Colon (tissue), 2 donors: ENCODE data around the gene SRP14.
"Not testable (repeated sequence)": the region's sequence is repeated elsewhere in the genome, so short reads cannot be mapped to it uniquely, and the experiment has no call there.

Source experiments
- FAIRE-seq: peaks from 2 replicates; lab custom pipeline; 2012; peaks lifted over from hg19 to GRCh38; lab: Jason Lieb, UNC
- donor health status: control.
- donor health status: control.

The SRP14 gene

DNA sequence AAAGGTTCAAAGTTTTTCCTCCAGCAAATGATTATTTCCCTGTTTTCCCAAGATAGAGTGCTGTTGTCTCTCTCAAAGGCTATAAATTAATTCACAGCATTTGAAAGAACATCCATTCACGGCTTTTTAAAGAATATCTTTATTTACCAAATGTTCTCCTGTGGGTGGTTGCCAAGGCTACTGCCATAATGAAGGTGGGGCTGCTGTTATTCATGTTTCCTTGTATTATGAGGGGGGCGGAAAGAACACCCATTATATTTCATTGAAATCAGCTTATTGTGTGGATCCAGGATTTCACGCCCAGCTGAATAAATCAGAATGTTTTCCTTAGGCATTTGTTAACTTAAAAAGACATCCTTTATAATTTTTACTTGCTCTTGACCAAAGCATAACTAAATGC, 10.1 kb downstream of the SRP14 start:
- FAIRE-seq = no peak

DNA sequence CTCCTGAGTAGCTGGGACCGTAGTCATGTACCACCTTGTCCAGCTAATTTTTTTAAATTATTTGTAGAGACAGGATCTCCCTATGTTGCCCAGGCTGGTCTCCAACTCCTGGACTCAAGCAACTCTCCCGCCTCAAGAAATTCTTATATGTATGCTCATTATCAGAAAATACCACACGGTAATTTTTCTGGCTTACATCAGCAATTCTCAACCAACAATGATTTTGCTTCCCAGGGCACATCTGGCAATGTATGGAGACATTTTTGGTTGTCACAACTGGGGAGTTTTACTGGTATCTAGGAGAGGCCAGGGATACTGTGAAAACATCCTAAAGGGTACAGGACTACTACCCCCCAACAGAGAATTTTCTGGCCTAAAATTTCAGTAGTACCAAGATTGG, 10.8 kb downstream of the SRP14 start:
- no peak for FAIRE-seq

GRCh38 chr15:40016224-40016865, 22.6 kb downstream of the SRP14 start:
- FAIRE-seq = no peak

GRCh38 chr15:40014390-40014789, 24.6 kb downstream of the SRP14 start:
- no peak for FAIRE-seq

DNA sequence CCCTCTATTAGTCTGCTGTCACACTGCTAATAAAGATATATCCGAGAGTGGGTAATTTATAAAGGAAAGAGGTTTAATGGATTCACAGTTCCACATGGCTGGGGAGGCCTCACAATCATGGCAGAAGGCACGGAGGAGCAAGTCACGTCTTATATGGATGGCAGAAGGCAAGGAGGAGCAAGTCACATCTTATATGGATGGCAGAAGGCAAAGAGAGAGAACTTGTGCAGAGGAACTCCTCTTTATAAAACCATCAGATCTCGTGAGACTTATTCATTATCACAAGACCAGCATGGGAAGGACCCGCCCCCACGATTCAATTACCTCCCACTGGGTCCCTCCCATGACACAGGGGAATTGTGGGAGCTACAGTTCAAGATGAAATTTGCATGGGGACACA, 25.6 kb downstream of the SRP14 start:
- FAIRE-seq = not testable (repeated sequence)

DNA sequence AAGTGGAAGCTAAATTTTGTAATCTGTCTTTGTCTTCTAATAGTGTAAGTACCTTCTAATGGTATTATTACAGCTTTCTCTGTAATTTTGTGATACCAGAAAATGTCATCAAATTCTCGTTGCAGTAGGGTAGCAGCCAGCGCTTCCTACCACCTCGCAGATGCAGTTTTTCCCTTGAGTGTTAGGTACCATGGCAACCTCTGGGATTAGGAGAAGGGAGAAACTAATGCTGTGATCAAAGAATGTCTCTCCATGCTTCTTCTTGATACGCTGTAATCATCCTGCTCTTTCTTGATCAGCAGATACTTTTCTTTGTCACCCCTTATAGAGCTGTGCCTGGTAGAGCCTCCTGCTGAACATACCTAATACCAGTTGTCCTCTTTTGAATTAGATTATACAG, 27.7 kb downstream of the SRP14 start:
- no peak for FAIRE-seq

DNA sequence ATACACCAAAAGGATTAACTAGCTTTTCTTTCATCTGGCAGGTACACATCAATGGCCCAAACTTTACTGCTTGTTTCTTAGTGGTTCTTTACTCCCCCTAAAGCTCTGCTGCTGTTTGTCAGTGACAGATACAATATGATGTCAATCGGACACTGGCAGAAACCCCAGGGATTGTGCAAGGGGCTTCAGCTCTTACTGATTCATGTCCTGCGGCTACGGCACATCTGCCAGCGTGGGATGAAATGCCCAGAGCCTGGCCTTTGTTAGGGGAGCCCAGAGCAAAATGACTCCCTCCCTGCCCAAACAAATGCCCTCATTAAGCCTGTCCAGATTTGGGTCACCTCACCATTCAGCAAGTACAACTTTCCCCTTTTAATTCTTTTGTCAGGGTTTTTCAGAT, 28.3 kb downstream of the SRP14 start:
- FAIRE-seq = no peak

GRCh38 chr15:40008061-40008765, 30.8 kb downstream of the SRP14 start:
- FAIRE-seq = no peak

DNA sequence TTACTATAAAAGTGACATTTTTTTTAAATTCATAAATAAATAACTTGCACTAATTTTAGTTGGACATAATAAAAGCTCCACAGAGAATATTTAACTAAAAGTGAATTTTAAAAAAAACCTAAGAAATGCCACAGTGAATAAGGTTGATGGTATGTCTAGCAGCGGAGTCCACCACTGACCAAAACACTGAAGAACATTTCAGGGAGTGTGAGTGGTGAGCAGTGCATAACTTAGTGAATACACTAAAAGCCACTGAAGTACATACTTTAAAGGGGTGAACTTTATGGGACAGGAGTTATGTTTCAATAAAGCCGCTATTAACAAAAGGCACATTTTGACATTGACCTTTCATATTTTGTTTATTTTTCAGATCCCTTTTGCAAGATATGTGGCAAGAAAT, 32.3 kb downstream of the SRP14 start:
- FAIRE-seq = no peak

- FAIRE-seq = no peak
These were observed 33.0 kb downstream of the SRP14 start for GRCh38 chr15:40006003-40006402.

GRCh38 chr15:40003116-40003916, 35.7 kb downstream of the SRP14 start:
- no peak for FAIRE-seq

- FAIRE-seq = no peak
These were observed 36.7 kb downstream of the SRP14 start for GRCh38 chr15:40002295-40002694.

GRCh38 chr15:39999538-40000200, 39.3 kb downstream of the SRP14 start:
- FAIRE-seq = no peak

DNA sequence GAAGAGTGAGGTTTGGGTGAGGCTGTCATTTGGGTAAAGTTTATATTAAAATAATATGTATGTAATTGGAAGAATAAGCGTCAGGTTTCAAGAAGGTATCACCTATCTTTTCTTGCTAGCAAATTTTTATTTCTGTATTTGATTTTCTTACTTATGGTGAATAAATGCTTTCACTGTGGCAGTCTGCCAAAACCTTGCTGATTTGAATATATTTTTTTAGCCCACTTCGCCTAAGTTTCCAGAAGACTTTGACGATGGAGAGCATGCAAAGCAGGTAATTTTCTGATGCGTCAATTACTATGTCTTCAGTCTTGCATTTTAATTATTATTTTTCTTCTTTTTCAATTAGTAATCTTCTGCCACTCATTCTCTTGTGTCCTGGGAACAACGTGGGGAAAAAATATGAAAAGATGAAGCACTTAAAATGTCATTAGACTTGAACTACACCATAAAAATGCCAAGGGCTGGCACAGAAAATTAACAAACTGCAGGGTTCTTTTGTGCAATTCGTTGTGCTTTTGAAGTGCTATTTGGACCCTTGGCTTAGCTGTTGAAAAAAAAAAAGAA, 40.4 kb downstream of the SRP14 start:
- FAIRE-seq = no peak

DNA sequence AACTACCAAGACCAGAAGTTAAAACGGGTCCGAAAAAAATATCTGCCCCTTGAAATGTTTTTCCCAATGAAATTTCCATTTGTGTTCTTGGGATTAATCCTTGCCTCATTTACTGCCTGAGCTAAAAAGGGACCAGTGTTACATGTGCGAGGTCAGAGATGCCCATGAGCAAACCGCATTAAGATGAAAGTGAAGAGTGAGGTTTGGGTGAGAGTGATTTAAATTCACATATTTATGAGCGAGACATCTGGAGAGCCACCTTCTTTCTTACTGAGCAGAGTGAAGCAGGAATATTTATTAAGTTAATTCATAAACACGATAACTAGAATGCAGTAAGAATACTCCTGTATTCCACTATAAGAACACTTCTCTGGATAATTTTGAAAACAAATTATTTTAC, 41.3 kb downstream of the SRP14 start:
- FAIRE-seq = no peak

- no peak for FAIRE-seq
These were observed 42.0 kb downstream of the SRP14 start for GRCh38 chr15:39997031-39997430.

DNA sequence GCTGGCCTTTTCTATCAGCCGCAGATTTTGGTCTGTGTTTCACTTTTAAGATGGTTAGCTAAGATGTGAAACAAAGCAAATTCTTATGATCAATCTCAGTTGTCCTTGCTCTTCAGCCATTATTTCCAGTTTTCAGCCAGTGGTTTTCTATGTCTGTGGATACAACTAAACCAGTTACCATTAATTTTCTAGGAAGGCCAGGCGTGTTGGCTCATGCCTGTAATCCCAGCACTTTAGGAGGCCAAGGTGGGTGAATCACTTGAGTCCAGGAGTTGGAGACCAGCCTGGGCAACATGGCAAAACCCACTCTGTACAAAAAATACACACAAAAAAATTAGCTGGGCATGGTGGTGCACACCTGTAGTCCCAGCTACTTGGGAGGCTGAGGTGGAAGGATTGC, 42.8 kb downstream of the SRP14 start:
- not testable (repeated sequence) for FAIRE-seq

- not testable (repeated sequence) for FAIRE-seq
These were observed 46.0 kb downstream of the SRP14 start for GRCh38 chr15:39992953-39993352.

- FAIRE-seq = no peak
These were observed 48.3 kb downstream of the SRP14 start for GRCh38 chr15:39990706-39991105.

DNA sequence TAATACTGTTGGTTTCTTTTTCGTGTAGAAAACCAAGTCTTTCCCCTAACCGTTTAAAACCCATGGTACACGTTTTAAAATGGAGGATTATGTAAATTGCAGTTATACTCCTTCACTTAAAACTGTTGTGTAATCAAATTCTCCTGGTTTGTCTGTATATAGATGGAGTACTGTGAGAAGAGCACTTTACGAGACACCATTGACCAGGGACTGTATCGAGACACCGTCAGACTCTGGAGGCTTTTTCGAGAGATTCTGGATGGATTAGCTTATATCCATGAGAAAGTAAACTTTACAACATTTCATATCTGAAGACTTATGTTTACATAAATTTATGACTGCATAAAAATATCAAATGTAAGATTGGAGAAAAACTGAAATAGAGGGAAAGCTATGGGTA, 51.2 kb downstream of the SRP14 start:
- FAIRE-seq = no peak
